NK-92 treated with Interleukin-12 subunit alpha and Interleukin-12 subunit beta, amount 100 ng/mL, for 24 hours (cell line): ENCODE measurements around the gene PCSK6.
"Not testable (repeated sequence)": the region's sequence is repeated elsewhere in the genome, so short reads cannot be mapped to it uniquely, and the experiment has no call there.

Experiments
- DNase-seq: peaks from one replicate; lab custom pipeline; 2025; lab: John Stamatoyannopoulos, UW

PCSK6 gene

DNA sequence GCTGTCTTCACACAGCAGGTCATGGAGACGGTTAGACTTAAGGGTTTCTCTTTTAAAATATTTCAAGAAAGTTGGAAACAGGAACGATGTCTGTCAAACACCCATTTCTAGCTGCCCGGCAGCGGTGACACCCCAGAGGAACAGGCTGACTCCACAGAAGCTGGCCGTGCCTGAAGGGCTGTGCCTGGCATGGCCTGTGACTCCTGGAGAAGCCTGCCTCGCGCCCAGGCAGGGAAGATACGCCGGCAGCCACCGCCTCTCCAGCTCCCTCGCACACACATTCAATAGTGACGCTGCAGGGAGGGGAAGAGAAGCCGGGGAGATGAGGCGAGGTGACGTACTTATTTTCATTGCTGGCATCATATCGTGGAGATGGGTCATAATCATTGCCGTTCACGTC, 59.9 kb downstream of the PCSK6 start:
- no peak for DNase-seq

GRCh38 chr15:101429191-101429590, 60.3 kb downstream of the PCSK6 start:
- no peak for DNase-seq

DNA sequence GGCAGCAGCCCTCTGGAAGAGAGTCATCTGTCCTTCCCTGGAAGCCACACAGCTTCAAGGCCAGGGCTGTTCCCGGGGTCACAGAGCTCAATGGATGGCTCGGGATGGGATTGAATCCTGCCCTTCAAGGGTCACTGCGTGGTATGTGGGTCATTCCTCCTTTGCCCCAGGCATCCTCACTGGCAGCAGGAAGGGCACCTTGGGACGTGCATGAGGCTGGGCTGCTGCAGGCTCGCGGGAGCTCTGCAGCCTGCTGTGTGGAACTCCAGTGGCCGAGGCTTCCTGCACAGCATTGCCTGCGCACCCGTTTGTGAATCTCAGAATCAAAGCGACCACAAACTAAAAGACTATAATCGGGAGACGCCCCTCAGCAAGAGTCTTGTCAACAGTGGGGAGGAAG, 60.7 kb downstream of the PCSK6 start:
- DNase-seq, result no peak

- no peak for DNase-seq
Measured at GRCh38 chr15:101427606-101428487, 61.7 kb downstream of the PCSK6 start.

GRCh38 chr15:101426761-101427333, 62.7 kb downstream of the PCSK6 start:
- no peak for DNase-seq

- DNase-seq, result no peak
Measured at GRCh38 chr15:101425787-101426365, 63.6 kb downstream of the PCSK6 start.

GRCh38 chr15:101424984-101425383, 64.5 kb downstream of the PCSK6 start:
- DNase-seq, result no peak

DNA sequence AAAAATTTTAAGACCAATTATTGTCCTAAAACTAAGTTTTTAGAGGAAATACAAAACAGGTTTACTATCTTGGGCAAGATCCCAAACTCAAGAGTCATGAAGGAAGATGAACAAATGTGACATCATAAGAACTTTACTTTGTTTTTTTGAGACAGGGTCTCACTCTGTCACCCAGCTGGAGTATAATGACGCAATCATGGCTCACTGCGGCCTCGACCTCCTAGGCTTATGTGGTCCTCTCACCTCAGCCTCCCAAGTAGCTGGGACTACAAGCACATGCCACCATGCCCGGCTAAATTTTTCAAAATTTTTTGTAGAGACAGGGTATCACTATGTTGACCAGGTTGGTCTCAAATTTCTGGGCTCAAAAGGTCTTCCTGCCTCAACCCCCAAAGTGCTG, 69.3 kb downstream of the PCSK6 start:
- DNase-seq, result no peak

DNA sequence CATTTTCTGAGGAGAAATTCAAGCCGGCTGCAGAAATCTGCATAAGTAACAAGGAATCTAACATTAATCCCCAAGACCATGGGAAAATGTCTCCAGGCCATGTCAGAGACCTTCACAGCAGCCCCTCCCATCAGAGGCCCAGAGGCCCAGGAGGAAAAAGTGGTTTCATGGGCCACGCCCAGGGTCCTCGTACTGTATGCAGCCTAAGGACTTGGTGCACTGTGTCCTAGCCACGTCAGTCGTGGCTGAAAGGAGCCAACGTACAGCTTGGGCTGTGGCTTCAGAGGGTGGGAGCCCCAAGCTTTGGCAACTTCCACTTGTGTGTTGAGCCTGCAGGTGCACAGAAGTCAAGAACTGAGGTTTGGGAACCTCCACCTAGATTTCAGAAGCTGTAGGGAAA, 73.0 kb downstream of the PCSK6 start:
- not testable (repeated sequence) for DNase-seq

DNA sequence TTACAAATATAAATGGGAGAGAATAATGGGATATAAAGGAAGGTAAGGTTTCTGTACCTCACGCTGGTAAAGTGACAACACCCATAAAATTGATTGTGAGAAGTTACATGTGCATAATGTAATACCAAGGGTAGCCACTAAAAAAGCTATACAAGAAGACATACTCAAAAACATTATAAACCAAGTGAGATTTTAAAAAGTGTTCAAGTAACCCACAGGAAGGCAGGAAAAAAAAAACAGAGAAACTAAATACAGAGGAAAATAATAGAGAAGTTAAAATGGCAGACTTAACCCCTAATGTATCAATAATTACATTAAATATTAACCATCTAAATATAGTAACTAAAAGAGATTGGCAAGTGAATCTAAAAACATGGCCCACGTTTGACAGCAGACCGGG, 76.3 kb downstream of the PCSK6 start:
- no peak for DNase-seq

DNA sequence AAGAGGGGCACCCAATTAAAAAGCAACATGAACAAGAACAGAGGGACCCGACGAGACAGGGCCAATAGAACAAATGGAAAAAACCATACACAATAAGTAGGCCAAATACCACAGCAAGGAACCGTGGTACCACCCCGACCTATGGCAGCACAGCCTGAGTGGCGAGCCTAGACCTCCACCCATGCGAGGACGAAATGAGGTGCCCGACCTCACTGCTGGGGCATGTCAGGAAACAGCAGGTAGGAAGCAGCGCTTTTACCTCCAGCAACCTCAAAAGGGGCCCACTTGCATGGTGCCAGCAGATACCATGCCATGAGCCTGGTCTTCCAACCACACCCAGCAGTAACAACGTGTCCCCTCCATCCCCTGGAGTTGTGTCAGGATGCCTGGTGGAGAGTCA, 77.9 kb downstream of the PCSK6 start:
- no peak for DNase-seq

GRCh38 chr15:101411085-101411484, 78.4 kb downstream of the PCSK6 start:
- no peak for DNase-seq

DNA sequence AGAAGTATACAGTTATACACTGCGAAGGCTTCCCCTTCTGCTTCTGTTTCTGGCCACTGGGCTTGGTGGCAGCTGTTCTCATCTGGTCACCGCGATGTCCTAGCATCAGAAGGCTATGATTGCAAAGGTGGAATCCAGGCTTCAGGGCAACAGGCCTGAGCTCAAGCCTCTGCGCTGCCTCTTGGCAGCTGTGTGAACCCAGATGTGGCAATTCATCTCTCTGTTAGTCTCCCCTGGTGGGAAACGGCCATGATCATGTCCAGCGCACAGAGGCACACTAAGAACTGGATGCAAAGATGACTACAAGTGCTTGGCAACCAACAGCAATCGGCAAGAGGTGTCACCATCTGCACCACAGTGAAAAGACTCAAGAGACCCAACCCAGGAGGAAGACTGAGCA, 78.9 kb downstream of the PCSK6 start:
- no peak for DNase-seq

- no peak for DNase-seq
Measured at GRCh38 chr15:101409621-101410020, 79.9 kb downstream of the PCSK6 start.

GRCh38 chr15:101407966-101408775, 81.3 kb downstream of the PCSK6 start:
- no peak for DNase-seq

DNA sequence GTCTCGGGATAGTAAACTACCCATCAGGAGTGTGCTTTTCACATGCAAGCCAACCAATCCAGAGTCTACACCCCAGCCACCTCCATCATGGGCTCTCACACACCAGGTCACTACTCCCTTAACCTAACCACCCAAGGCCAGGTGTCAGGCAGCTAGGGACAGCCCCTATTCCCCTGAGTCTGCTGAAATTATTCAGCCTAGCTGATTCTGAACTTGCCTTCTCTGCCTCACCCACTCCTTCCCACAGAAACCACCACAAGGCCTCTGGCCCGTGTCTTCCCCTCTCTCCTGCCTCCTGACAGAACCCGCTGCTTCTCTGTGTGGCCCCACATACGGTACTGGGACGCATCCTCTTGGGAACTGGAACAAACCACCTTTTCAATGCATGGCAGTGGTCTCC, 82.1 kb downstream of the PCSK6 start:
- DNase-seq, result no peak

DNA sequence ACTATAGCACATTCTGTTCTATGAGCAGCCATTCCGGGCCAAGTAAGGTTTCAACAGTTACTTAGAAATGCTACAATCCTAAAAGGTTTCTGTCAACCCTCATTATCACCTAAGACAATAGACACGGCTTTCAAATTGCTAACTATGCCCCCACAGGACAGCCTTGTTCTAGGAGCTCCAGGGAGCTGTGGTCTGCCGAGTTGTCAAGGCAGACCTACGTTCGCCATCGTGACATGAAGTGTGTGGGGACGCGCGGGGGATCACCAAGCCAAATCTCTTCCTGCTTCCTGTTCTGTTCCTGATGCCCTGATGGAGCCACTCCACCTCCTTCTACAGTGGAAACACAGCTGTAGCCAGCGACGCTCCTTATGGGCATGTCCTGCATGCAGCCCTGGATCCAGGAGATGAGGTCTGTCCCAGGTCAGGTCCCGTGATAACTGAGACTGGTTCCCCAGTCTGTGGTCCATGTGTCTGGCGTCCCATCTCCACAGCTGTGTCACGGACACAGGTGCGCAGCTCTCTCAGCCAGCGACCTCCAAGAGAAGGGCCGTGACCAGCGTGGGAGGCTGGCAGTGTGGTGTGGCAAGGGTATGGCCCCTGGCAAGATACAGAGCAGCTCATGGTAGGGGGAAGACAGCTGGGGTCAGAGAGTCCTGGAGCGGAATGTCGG, 82.8 kb downstream of the PCSK6 start:
- no peak for DNase-seq

DNA sequence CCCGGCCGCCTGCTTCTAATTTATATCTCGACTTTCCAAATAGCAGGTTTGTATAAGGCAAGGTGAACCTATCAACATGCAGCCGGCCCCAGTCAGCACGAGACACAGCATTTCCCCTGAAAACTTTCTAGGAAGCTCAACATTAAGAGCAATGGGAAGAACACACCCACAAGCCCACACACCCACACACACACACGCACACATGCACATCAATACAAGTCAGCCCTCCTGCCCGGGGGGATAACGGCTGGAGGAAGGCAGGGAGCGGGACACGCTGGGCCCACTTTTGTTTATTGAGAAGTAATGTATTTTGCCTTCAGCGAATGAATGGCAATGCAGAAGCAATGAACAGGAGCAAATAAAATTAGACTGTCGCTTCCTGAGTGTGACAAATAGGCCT, 83.5 kb downstream of the PCSK6 start:
- DNase-seq, result no peak

DNA sequence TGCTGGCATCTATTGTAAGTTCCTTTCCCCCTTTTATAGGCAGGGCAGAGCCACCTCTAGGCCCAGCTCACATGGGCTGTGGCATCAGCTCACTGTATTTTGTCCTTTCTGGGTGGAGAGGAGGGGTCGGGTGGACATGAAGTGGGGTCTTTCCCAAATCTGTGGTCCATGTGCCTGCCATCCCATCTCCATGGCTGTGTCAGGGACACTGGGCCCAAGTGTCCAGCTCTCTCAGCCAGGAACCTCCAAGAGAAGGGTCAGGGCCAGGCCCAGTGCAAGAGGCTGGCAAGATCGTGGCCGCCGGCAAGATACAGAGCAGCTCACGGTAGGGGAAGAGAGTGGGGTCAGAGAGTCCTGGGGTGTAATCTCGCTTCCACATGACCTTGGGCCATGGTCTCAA, 85.3 kb downstream of the PCSK6 start:
- DNase-seq, result no peak

DNA sequence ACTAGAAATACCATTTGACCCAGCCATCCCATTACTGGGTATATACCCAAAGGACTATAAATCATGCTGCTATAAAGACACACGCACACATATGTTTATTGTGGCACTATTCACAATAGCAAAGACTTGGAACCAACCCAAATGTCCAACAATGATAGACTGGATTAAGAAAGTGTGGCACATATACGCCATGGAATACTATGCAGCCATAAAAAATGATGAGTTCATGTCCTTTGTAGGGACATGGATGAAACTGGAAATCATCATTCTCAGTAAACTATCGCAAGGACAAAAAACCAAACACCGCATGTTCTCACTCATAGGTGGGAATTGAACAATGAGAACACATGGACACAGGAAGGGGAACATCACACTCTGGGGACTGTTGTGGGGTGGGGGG, 86.6 kb downstream of the PCSK6 start:
- DNase-seq, result not testable (repeated sequence)

DNA sequence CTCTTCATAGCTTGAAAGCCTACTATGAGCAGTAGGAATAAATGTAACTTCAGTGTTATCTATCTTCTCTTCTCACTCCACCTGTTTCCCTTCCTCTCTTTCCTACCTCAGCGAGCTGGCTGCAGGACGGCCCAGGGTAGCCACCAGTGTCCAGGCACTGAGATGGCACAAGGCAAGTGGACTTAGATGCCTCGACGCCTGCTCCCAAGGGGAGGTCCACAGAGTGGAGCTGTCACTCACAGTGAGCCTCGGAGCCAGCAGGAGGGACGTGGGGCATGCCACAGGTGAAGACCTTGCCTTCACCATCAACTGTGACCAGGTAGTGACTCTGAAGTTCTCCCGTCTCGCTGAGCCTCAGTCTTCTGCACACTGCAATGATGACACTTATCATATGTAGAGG, 88.2 kb downstream of the PCSK6 start:
- DNase-seq, result no peak

- no peak for DNase-seq
Measured at GRCh38 chr15:101399431-101399830, 90.1 kb downstream of the PCSK6 start.
